H1 (cell line): ENCODE measurements around the gene LRRC25. TPM values are rescaled to one million over a fixed set of nuclear protein-coding genes. Genes with fewer than 3 reads are reported as not detected.

Source experiments
- CHD1 ChIP-seq: IDR thresholded peaks from 2 replicates; pipeline ENCODE4 v1.6.1; 2012; ENCODE audit warnings: low read depth, low read length, improper control_type of control experiment
- CHD7 ChIP-seq: fragments of 300-600 bp; sonication (generic); IDR thresholded peaks from 2 replicates; pipeline ENCODE4 v1.7.1; 2012; ENCODE audit warnings: low read length, moderate library complexity, mild to moderate bottlenecking, inconsistent platforms; ENCODE audit not compliant: insufficient replicate concordance
- JUN ChIP-seq: IDR thresholded peaks from 2 replicates; pipeline ENCODE4 v1.6.1; 2011; ENCODE audit warnings: low read depth, mild to moderate bottlenecking, improper control_type of control experiment, low read length
- JUND ChIP-seq: IDR thresholded peaks from 2 replicates; pipeline ENCODE4 v1.6.1; 2011; ENCODE audit warnings: mild to moderate bottlenecking, improper control_type of control experiment, low read length
- polyA plus RNA-seq, 7 experiments: library from polyadenylated mRNA; depleted of rRNA in 3 of 7; stranded (reverse) in 5 of 7; unstranded in 2 of 7; fragments of >200 nt in 5 of 7; fragments of 200-250 nt in 2 of 7; gene quantifications; 1 replicate in 5 of 7; 2 replicates in 1 of 7; 4 replicates in 1 of 7; pipeline versions ENCODE4 v1.2.1 to v1.2.3, GENCODE V29; 2011 to 2013; ENCODE audit warnings: missing spikeins in 2 of 7, mixed read lengths in 2 of 7
- total RNA-seq: library from RNA; stranded (reverse); fragmentation: NEBNext Ultra II Directional; extraction: Animal tissue kit (Norgen Biotek cat#: 25700); gene quantifications from 2 replicates; pipeline ENCODE4 v1.2.1, GENCODE V29; 2021
- TF ChIP-seq, protein P1 (sequence below), 3 experiments: IDR thresholded peaks; 1 replicate in 2 of 3; 2 replicates in 1 of 3; pipeline versions ENCODE4 v1.5.1 to v1.6.1; 2011; ENCODE audit warnings: low read length in 3 of 3, mild to moderate bottlenecking in 3 of 3, inconsistent platforms in 2 of 3, low read depth in 1 of 3, moderate library complexity in 1 of 3; ENCODE audit not compliant: insufficient read depth in 1 of 3; ENCODE audit errors: control extremely low read depth in 1 of 3

LRRC25 gene
- total and polyA plus RNA-seq, 2 of the 8 experiments (the other 6 are each of a cell fraction or from before 2014, with no cell fraction given): 0.20 to 0.41 TPM

- no peak for TF ChIP-seq CHD7
- no peak for TF ChIP-seq JUN
- TF ChIP-seq, protein P1, sequence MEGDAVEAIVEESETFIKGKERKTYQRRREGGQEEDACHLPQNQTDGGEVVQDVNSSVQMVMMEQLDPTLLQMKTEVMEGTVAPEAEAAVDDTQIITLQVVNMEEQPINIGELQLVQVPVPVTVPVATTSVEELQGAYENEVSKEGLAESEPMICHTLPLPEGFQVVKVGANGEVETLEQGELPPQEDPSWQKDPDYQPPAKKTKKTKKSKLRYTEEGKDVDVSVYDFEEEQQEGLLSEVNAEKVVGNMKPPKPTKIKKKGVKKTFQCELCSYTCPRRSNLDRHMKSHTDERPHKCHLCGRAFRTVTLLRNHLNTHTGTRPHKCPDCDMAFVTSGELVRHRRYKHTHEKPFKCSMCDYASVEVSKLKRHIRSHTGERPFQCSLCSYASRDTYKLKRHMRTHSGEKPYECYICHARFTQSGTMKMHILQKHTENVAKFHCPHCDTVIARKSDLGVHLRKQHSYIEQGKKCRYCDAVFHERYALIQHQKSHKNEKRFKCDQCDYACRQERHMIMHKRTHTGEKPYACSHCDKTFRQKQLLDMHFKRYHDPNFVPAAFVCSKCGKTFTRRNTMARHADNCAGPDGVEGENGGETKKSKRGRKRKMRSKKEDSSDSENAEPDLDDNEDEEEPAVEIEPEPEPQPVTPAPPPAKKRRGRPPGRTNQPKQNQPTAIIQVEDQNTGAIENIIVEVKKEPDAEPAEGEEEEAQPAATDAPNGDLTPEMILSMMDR (IDR thresholded peaks at IDR 0.05; ENCODE audit: control extremely low read depth in 1 of 3, insufficient read depth in 1 of 3, low read depth in 1 of 3, low read length in 3 of 3): no peak
- no peak for TF ChIP-seq CHD1
- TF ChIP-seq JUND: no peak
- TF ChIP-seq, all 59 proteins: peak for 0
These were observed 46.0 kb upstream of the LRRC25 start (continued) for GRCh38 chr19:18443406-18443805.
